Measurements from ENCODE around the gene PDCD10.

The PDCD10 gene

DNA sequence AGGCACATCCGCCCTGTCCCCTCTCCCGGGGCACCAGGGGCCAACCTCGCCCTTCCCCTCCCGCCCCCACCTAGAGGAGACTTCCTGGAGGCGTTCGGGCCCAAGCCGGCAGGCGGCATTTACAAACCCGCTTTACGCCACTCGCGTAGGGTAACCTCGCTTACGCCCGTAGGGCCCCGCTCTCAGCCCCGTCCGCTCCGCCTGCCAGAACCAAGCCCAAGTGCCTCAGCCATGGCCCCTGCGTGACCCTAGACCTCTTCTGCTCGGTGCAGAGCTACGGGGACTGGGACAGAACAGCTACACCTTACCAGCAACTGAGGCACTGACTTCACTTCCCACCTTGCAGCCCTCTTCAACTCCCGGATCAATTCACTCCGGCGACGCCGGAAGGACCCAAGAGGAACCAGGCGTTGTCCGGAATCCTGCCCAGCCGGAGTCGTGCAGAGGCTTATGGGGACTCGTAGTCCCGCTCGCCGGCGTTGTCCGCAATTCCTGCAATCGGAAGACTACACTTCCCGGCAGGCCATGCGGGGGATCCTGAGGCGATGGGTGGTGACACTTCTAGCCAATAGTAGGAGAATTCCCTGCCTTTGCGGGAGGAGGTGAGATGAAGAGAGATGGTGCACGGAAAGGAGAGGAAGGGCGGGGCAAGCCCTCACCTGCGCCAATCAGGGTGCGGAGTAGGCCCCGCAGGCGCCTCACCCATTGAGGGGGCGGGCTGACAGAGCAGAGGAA lies at the start of gene PDCD10:
Gene PDCD10, minus strand, starts transcription at position 395 of the 735 bp plus-strand sequence. CDS start 14,735 bp downstream, outside the sequence.
- DNase-seq (ENCODE audit: low read depth in 2 of 2), result peak; percentile 93 to 95

DNA sequence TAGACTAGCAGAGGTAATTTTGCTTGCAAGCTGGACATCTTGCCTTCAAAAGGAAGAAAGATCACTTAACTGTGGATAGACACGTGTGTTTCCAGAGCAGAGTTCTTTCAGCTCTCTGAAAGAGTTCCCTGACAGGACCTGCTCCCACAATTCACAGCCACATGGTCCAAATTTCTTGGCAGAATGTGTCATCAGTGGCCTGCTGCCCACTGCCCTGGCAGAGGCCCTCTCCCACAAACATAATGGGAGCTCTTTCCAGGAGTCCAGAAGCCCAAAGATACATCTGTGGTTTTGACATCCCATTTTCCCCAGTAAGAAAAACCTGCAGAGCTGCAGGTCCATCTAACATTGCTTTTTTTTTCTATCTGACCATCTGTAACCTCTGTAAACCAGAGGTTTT lies 49.1 kb upstream of the PDCD10 start:
- no peak for DNase-seq (ENCODE audit: low read depth in 2 of 2)

DNA sequence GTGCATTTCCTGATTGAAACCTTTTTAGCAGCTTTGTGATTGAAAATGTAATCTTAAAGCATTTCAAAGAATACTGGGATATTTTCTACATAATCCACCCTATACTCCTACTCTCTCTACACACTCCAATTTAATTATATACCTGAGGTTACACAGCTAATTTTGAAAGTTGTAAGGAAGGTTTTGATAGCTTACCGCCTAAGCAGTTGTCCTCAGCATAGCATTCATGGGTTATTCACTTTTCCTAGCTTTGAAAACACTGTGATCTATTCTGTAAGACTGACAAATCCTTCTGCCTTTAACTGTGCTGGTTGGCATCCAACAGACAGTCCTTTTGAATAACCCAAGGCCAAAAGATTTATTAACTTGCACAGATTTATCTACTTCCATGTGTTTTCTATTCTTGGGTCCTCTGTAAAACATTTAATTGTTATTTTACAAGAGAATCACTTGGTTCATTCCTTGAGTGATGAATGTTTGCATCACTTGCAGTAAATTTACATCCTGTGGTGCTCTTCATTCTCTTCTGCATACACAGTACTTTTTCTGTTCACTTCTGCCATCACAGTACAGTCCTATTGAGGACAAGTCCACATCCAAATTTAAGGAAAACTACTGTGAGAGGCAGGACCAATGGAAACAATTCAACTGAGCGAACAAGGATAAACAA lies 45.7 kb upstream of the PDCD10 start:
- DNase-seq (ENCODE audit: low read depth in 2 of 2), result no peak

- no peak for DNase-seq (ENCODE audit: low read depth in 2 of 2)
Observed at GRCh38 chr3:167777356-167777755, 42.7 kb upstream of the PDCD10 start.

DNA sequence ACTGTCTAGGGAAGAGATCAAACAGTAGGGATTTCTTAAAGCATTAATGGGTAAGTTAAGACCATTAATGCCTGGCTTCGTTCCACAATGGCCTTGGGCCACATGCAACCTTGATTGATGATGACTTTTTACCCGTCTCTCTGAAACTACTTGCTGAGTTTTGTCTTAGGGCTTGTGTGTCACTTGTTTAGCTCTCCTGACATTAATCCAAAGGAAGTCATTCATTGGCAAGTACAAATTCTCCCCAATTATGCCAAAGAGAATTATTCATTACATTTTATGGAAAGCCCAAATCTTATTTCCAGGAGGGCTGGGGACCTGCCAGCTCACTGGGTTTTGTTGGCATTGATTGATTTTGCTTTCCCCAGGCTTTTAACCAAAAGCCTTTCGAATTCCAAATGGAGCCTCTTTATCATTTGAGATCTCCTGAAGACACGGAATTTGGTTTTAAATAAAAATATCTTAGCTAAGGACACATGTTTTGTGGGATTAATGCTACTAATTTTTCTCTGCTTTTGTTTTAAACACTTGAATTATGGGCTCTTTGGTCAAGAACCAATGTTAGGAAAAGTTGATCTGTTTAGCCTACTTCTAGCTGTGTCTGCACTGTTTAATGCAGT lies 41.5 kb upstream of the PDCD10 start:
- no peak for DNase-seq (ENCODE audit: low read depth in 2 of 2)

DNA sequence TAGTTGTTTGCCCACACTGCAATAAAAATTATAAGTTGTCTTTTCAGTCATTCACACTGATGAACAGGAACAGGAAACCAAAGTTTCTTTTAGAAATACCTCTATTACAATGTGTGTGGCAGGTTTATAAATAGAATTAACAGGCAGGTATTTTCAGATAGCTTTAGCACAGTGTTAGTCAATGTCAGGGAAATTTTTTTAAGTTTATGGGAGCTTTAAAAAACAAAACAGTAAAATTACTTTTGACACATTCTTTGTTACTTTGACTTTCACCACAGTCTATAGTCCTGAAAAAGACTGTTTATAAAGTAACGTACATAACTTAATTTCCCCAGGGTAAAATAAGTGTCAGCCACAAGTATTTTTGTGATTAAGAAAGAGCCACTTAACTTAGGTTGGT lies 38.9 kb upstream of the PDCD10 start:
- DNase-seq (ENCODE audit: low read depth in 2 of 2), result no peak

DNA sequence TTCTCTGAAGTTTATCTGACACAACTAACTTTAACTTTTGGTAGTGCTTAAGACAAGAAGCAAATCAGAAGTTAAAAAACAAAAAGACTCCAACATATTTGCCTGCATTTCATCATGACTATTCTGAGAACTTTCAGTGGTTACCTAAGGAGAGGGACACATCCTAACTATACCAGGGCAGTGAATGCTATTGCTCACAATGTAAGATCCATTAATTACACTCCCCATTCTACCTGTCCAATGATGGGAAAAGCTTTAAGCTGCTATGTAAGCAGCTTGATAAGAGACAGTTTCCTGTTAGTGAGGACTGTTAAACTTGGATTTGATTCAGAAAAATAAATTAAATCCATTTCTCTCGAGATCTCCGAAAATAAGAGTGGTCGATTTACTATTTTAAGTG lies 38.3 kb upstream of the PDCD10 start:
- no peak for DNase-seq (ENCODE audit: low read depth in 2 of 2)

GRCh38 chr3:167762296-167762695 lies 27.6 kb upstream of the PDCD10 start:
- no peak for DNase-seq (ENCODE audit: low read depth in 2 of 2)

DNA sequence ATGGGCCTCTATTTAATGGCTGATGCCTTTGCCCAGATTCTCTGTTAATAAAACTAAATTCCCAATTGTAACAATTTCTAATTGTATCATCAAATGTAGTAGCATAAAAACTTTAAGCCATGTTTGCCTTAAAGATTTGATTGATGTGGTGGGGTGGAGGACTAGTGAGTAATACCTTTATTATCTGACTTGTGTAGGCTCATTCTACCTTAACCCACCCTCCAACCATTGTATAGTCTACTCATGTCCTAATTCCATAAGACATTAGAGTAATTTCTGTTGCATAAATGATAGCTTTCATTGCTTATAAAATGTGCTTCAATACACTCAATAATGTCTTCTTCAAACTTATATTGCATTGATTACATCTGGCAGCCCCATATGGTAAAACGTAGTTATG lies 26.6 kb upstream of the PDCD10 start:
- no peak for DNase-seq (ENCODE audit: low read depth in 2 of 2)

GRCh38 chr3:167754049-167754448 lies 19.4 kb upstream of the PDCD10 start:
- DNase-seq (ENCODE audit: low read depth in 2 of 2), result no peak

DNA sequence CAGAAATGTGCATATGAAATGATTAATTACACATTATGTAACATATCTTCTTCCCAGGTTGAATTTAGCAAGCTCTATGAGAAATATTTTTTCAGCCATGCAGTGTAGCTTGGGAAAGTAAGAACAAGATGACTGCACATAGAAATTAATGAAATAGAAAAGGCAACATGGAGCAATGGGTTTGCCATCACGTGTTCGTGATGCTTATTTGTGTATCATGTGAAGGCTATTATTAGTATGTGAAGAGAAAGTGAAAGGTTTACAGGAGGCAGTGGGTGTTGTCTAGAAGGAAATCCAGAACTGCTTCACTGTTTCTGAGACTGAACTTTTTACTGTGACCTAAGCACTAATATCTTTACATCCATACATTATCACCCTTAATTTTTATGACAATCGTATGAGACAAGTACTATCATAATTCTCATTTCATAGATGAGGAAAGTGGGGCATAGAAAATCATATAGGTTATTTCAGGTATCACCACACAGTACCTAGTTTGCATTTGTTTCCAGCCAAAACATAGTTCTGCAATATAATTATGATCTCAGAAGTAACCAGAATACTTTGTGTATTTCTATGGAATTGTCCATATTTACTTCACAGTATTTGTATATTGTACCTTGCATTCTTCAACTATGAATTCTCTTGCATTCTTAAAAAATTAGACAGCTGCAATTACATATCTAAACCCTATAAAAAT lies 15.7 kb upstream of the PDCD10 start:
- no peak for DNase-seq (ENCODE audit: low read depth in 2 of 2)

DNA sequence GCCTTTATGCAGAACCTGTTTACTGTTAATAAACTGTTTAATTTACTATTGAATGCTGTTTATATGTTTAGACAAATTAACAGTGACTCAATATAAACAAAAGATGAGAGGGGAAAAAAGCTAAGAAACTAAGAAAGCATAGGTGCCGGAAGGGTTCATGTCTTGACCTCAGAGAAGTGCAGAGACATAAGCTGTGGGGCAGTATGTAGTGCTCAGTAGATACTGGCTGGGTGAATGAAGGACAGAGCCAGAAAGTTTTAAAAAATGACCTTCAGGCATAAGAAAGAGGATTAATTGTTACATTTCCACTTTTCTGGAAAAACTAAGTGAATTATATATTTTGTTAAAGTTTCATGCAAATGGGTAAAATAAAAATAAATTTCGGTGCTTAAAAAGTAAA lies 15.0 kb upstream of the PDCD10 start:
- DNase-seq (ENCODE audit: low read depth in 2 of 2), result no peak

- no peak for DNase-seq (ENCODE audit: low read depth in 2 of 2)
Observed at GRCh38 chr3:167749209-167749608, 14.5 kb upstream of the PDCD10 start.

DNA sequence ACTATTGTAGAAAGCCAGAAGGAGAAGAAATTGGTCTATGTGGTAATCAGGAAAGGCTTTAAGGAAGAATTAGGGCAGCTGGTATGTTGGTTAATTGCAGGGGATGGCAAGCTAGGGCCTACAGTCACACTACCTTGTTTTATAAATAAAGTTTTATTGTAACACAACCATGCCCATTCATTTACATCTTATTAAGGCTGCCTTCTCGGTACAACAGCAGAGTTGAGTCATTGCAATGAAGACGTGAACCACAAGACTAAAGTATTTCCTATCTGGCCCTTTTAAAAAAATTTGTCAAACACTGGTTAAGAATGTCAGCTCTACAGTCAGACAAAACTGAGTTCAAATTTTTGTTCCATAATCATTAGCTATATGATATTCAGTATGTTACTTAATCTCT lies 9.1 kb upstream of the PDCD10 start:
- no peak for DNase-seq (ENCODE audit: low read depth in 2 of 2)

- DNase-seq (ENCODE audit: low read depth in 2 of 2), result no peak
Observed at GRCh38 chr3:167742338-167742737, 7.6 kb upstream of the PDCD10 start.

GRCh38 chr3:167740961-167741587 lies 6.4 kb upstream of the PDCD10 start:
- DNase-seq (ENCODE audit: low read depth in 2 of 2), result no peak

DNA sequence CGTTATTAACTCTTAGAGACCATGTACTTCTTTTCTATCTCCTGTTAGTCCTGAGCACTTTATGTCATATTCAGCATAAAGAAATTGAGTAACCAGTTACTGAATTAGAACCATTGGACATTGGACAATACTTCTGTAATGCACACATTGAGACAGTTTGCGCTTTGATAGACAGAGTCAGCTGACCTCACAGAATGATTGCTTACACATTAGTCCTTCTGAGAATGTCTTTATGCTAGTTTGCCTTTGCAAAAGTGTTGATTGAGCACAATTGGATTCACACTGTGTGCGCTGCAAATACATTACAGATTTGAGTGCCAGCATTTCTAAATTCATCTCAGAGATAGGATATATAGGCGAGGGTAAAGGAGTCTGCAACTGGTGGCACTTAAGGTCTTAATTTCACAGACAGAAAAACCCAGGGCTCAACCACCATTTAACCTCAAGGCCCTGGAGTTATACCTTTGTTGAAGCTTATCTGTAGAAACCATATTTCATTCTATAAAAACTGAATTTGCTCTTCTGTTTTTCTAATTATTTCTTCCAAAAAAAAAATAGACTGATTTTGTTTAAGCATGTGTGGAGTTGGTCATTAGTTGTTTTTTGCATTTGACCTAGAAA lies 4.6 kb upstream of the PDCD10 start:
- no peak for DNase-seq (ENCODE audit: low read depth in 2 of 2)

GRCh38 chr3:167738037-167738436 lies 3.3 kb upstream of the PDCD10 start:
- DNase-seq (ENCODE audit: low read depth in 2 of 2), result no peak

DNA sequence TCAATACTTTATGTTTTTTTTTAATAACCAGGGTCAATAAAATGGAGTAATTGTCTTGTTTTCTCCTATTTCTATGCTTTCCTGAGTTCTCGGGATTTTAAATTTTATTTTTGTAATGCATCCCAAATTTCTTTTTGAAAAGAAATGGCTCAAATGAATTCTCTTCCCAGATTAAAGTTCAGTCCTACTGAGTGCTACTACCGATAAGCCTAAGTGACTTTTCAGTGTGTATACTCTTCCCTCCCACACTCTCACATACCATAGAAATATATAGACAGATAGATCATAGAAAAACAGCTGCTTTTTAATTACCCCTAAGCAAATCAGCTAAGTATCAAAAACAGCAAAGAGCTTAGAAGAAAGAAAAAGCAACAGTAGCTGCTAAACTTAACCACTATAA lies 2.3 kb upstream of the PDCD10 start:
- no peak for DNase-seq (ENCODE audit: low read depth in 2 of 2)

GRCh38 chr3:167736264-167736787 lies 1.6 kb upstream of the PDCD10 start:
- no peak for DNase-seq (ENCODE audit: low read depth in 2 of 2)

Measured in stimulated activated CD4-positive, alpha-beta T cell treated with anti-CD3 and anti-CD28 coated beads, Interleukin-12 subunit alpha, Interleukin-12 subunit beta, amount 100 ng/mL, for 24 hours (primary cell).